ENCODE measurements around the gene ENC1.

- TF ChIP-seq CTCF (IDR thresholded peaks at IDR 0.05) (no peak), EP300 (IDR thresholded peaks at IDR 0.05) (no peak), SREBF2 (IDR thresholded peaks at IDR 0.05) (no peak), EHF (CRISPR knock-in tag; IDR thresholded peaks at IDR 0.05) (no peak), HOXA7 (CRISPR knock-in tag; IDR thresholded peaks at IDR 0.05) (no peak), CBX2 (IDR thresholded peaks at IDR 0.05; ENCODE audit: borderline replicate concordance, low read depth) (no peak), POLR2A (IDR thresholded peaks at IDR 0.05; ENCODE audit: low read length) (no peak), RNF2 (IDR thresholded peaks at IDR 0.05; ENCODE audit: borderline replicate concordance, low read depth) (no peak), ELK1 (IDR thresholded peaks at IDR 0.05; ENCODE audit: low read depth, low read length) (no peak), REST (IDR thresholded peaks at IDR 0.05) (no peak), MYC (IDR thresholded peaks at IDR 0.05; ENCODE audit: borderline replicate concordance, low read length) (no peak)
Measured at GRCh38 chr5:74667396-74667795, 26.9 kb upstream of the ENC1 start.

Measured in A549 (cell line).